CD14-positive monocyte (primary cell): ENCODE data around the gene ZNF454. TPM values are rescaled to one million over a fixed set of nuclear protein-coding genes. Genes with fewer than 3 reads are reported as not detected.

Source experiments
- DNase-seq, 3 donors: peaks; one replicate each; pipeline ENCODE4 v3.0.0-alpha.2; 2011 to 2022
- H2AFZ ChIP-seq: 2 replicates; pipeline ENCODE4 v1.6.0; 2012; ENCODE audit warnings: mild to moderate bottlenecking, low read depth, low read length, inconsistent platforms; ENCODE audit not compliant: insufficient read depth, poor library complexity, severe bottlenecking
- H3K27ac ChIP-seq, 2 donors: 1 replicate in 1 of 2; 2 replicates in 1 of 2; pipeline ENCODE4 v1.5.1; 2012 to 2013; ENCODE audit warnings: low read length in 2 of 2, control low read depth in 1 of 2, inconsistent platforms in 1 of 2, low read depth in 1 of 2, mild to moderate bottlenecking in 1 of 2
- H3K27me3 ChIP-seq, 2 donors: one replicate each; pipeline versions ENCODE4 v1.6.0 to v1.6.1; 2011 to 2013; ENCODE audit warnings: low read length in 2 of 2; ENCODE audit not compliant: control insufficient read depth in 2 of 2, insufficient read depth in 2 of 2
- H3K36me3 ChIP-seq, 2 donors: replicated peaks in 1 of 2; 1 replicate in 1 of 2; 2 replicates in 1 of 2; pipeline versions ENCODE4 v1.5.1 to v1.6.1; 2012 to 2013; ENCODE audit warnings: low read length in 2 of 2, control low read depth in 1 of 2, inconsistent platforms in 1 of 2, mild to moderate bottlenecking in 1 of 2; ENCODE audit not compliant: insufficient read depth in 2 of 2, control insufficient read depth in 1 of 2
- H3K4me1 ChIP-seq, 2 donors: 1 replicate in 1 of 2; 2 replicates in 1 of 2; pipeline versions ENCODE4 v1.5.1 to v1.6.1; 2012 to 2013; ENCODE audit warnings: low read length in 2 of 2, control low read depth in 1 of 2, inconsistent platforms in 1 of 2, mild to moderate bottlenecking in 1 of 2, moderate library complexity in 1 of 2; ENCODE audit not compliant: insufficient read depth in 2 of 2, control insufficient read depth in 1 of 2
- H3K4me2 ChIP-seq: replicated peaks from 2 replicates; pipeline ENCODE3; 2012; ENCODE audit warnings: low read length, moderate library complexity, mild to moderate bottlenecking; ENCODE audit not compliant: poor library complexity, severe bottlenecking; ENCODE audit errors: extremely low read depth
- H3K4me3 ChIP-seq, 3 experiments: fragments of 200-600 bp in 1 of 3; sonication (generic) in 1 of 3; replicated peaks in 1 of 3; 1 replicate in 2 of 3; 2 replicates in 1 of 3; pipeline ENCODE4 v1.5.1; 2011 to 2013; ENCODE audit warnings: low read length in 3 of 3, mild to moderate bottlenecking in 3 of 3, control low read depth in 2 of 3, low read depth in 2 of 3, inconsistent platforms in 1 of 3, moderate library complexity in 1 of 3
- H3K79me2 ChIP-seq: 2 replicates; pipeline ENCODE4 v1.6.0; 2012; ENCODE audit warnings: mild to moderate bottlenecking, control low read depth, inconsistent platforms, low read length, moderate library complexity; ENCODE audit not compliant: insufficient read depth
- H3K9ac ChIP-seq: 2 replicates; pipeline ENCODE4 v1.6.0; 2017; ENCODE audit warnings: low read length, mild to moderate bottlenecking; ENCODE audit not compliant: insufficient read depth, poor library complexity, severe bottlenecking
- H3K9me3 ChIP-seq, 2 donors: replicated peaks in 1 of 2; 1 replicate in 1 of 2; 2 replicates in 1 of 2; pipeline versions ENCODE4 v1.5.1 to v1.6.1; 2012 to 2013; ENCODE audit warnings: low read length in 2 of 2, control low read depth in 1 of 2; ENCODE audit not compliant: control insufficient read depth in 1 of 2, insufficient read depth in 1 of 2
- H4K20me1 ChIP-seq: 2 replicates; pipeline ENCODE4 v1.6.0; 2012; ENCODE audit warnings: mild to moderate bottlenecking, low read length, control low read depth, moderate library complexity; ENCODE audit not compliant: insufficient read depth
- H3K27ac Mint-ChIP-seq, 7 donors: one replicate each; pipeline ENCODE4 v1.8.0; 2020; ENCODE audit warnings: mild to moderate bottlenecking in 7 of 7, mixed read lengths in 7 of 7, moderate library complexity in 6 of 7, inconsistent platforms in 2 of 7
- H3K27me3 Mint-ChIP-seq, 3 donors: one replicate each; pipeline ENCODE4 v1.8.0; 2021 to 2022; ENCODE audit warnings: low read depth in 3 of 3, mild to moderate bottlenecking in 3 of 3, mixed read lengths in 3 of 3, moderate library complexity in 3 of 3, inconsistent platforms in 1 of 3
- H3K36me3 Mint-ChIP-seq, 2 donors: one replicate each; pipeline ENCODE4 v1.8.0; 2020; ENCODE audit warnings: mixed read lengths in 2 of 2, inconsistent platforms in 1 of 2, mild to moderate bottlenecking in 1 of 2
- H3K4me1 Mint-ChIP-seq: one replicate; pipeline ENCODE4 v1.8.0; 2020; ENCODE audit warnings: mild to moderate bottlenecking, mixed read lengths
- H3K4me3 Mint-ChIP-seq, 2 donors: one replicate each; pipeline ENCODE4 v1.8.0; 2020; ENCODE audit warnings: mild to moderate bottlenecking in 2 of 2, mixed read lengths in 2 of 2, moderate library complexity in 1 of 2
- H3K9me3 Mint-ChIP-seq, 7 donors: one replicate each; pipeline ENCODE4 v1.8.0; 2020 to 2022; ENCODE audit warnings: mixed read lengths in 7 of 7, mild to moderate bottlenecking in 6 of 7, moderate library complexity in 6 of 7, inconsistent platforms in 2 of 7
- whole genome bisulfite sequencing: methylation state at CpG from one replicate; pipeline ENCODE4 v1.1.5; 2013; ENCODE audit warnings: missing lambda C conversion rate; ENCODE audit not compliant: insufficient coverage; 5-methylcytosine and 5-hydroxymethylcytosine counted together
- intact Hi-C, 2 donors: fragments of 100-400 bp; cut with micrococcal nuclease; formaldehyde crosslinking; loops; one replicate each; pipeline versions ENCODE4 v1.15.0 to v1.15.1; 2023
- polyA plus RNA-seq, 3 donors: library from polyadenylated mRNA; depleted of rRNA in 1 of 3; unstranded in 2 of 3; stranded (reverse) in 1 of 3; fragments of 300-500 nt in 2 of 3; fragments of >200 nt in 1 of 3; fragmentation: Illumina TruSeq in 2 of 3; gene quantifications; 1 replicate in 2 of 3; 2 replicates in 1 of 3; pipeline ENCODE4 v1.2.3, GENCODE V29; 2012 to 2021
- TF ChIP-seq, protein P1 (sequence below): fragments of 200-600 bp; IDR thresholded peaks from one replicate; pipeline ENCODE4 v1.8.0; 2022; ENCODE audit warnings: antibody characterized with exemption, mild to moderate bottlenecking

The ZNF454 gene
- polyA plus RNA-seq, 3 donors: not detected

GRCh38 chr5:178981381-178981780 is 40.4 kb downstream of the ZNF454 start:
- Histone ChIP-seq H3K4me2 (no peak overlapping the region), H3K36me3 (no peaks in the 10 kb centered on the region), H3K9ac (no peak overlapping the region), H3K27ac (no peak overlapping the region), H3K4me3 (no peak overlapping the region), H3K9me3 (peaks cover 90 to 92% of the 10 kb centered on the region in 2 donors), H2AFZ (no peak overlapping the region), H4K20me1 (no peaks in the 10 kb centered on the region), H3K4me1 (no peaks in the 10 kb centered on the region), H3K79me2 (no peaks in the 10 kb centered on the region), H3K27me3 (no peaks in the 10 kb centered on the region)
- DNase-seq: no peak
- Mint-ChIP-seq H3K4me1 (no peaks in the 10 kb centered on the region), H3K4me3 (no peak overlapping the region), H3K27me3 (peaks cover 0 to 2% (median 0%) of the 10 kb centered on the region in 3 donors), H3K36me3 (no peaks in the 10 kb centered on the region), H3K9me3 (peaks cover 74 to 90% (median 86%) of the 10 kb centered on the region in 7 donors), H3K27ac (no peak overlapping the region)
- WGBS: 98% methylated on average over 13 of the region's 15 CpGs
- TF ChIP-seq, protein P1, sequence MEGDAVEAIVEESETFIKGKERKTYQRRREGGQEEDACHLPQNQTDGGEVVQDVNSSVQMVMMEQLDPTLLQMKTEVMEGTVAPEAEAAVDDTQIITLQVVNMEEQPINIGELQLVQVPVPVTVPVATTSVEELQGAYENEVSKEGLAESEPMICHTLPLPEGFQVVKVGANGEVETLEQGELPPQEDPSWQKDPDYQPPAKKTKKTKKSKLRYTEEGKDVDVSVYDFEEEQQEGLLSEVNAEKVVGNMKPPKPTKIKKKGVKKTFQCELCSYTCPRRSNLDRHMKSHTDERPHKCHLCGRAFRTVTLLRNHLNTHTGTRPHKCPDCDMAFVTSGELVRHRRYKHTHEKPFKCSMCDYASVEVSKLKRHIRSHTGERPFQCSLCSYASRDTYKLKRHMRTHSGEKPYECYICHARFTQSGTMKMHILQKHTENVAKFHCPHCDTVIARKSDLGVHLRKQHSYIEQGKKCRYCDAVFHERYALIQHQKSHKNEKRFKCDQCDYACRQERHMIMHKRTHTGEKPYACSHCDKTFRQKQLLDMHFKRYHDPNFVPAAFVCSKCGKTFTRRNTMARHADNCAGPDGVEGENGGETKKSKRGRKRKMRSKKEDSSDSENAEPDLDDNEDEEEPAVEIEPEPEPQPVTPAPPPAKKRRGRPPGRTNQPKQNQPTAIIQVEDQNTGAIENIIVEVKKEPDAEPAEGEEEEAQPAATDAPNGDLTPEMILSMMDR: no peak
- intact Hi-C loops: no loop called here

DNA sequence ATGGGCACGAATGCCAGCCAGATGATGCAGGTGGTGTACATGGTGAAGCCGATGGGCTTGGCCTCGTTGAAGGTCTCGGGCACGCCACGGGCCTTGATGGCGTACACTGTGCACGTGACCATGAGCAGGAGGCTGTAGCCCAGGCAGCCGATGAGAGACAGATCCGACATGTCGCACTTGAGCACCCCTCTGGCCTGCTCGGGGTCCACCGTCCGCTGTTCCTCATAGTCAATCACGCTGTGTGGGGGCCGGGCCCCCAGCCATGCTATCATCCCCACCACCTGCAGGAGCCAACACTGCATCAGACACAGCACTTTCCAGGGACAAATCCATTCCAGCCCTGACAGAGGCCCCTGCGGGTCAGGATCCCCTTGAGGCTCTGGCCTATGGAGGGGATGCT is 41.9 kb downstream of the ZNF454 start:
- intact Hi-C loops: no loop called here
- H3K36me3 Mint-ChIP-seq: no peaks in the 10 kb centered on the region
- TF ChIP-seq, protein P1: no peak

More for the DNA sequence above, 41.9 kb downstream of the ZNF454 start:
- no peak overlapping the region for H3K4me3 ChIP-seq
- H3K27ac ChIP-seq: no peak overlapping the region
- no peak for DNase-seq
- Mint-ChIP-seq H3K27me3 (no peaks in the 10 kb centered on the region), H3K4me1 (no peaks in the 10 kb centered on the region), H3K9me3 (peaks cover 71 to 93% (median 84%) of the 10 kb centered on the region in 7 donors), H3K4me3 (no peak overlapping the region), H3K27ac (no peak overlapping the region)
- 98% methylated on average over 16 of the region's 17 CpGs for WGBS
- H3K36me3 ChIP-seq: no peaks in the 10 kb centered on the region
- H3K9ac ChIP-seq: no peak overlapping the region
- no peaks in the 10 kb centered on the region for H4K20me1 ChIP-seq
- no peak overlapping the region for H3K4me2 ChIP-seq
- H2AFZ ChIP-seq: no peak overlapping the region
- H3K27me3 ChIP-seq: no peaks in the 10 kb centered on the region
- peaks cover 89 to 91% of the 10 kb centered on the region in 2 donors for H3K9me3 ChIP-seq
- H3K4me1 ChIP-seq: no peaks in the 10 kb centered on the region
- no peaks in the 10 kb centered on the region for H3K79me2 ChIP-seq
